Tibial nerve (tissue), 3 donors: ENCODE results near the gene AEBP1.

ENCODE experiments used
- POLR2A ChIP-seq, 2 donors: fragments of 450-650 bp; IDR thresholded peaks; one replicate each; pipeline ENCODE4 v1.6.1; 2017; ENCODE audit warnings: antibody characterized with exemption in 2 of 2, mild to moderate bottlenecking in 2 of 2, moderate library complexity in 2 of 2
- TF ChIP-seq, protein P1 (sequence below), 5 experiments: fragments of 200-600 bp in 3 of 5; fragments of 450-650 bp in 2 of 5; sonication (generic) in 3 of 5; IDR thresholded peaks; one replicate each; pipeline ENCODE4 v1.5.1; 2016 to 2019; ENCODE audit warnings: antibody characterized with exemption in 5 of 5, mild to moderate bottlenecking in 3 of 5, moderate library complexity in 2 of 5

GRCh38 chr7:44150466-44150832 is 46.3 kb downstream of the AEBP1 start:
- TF ChIP-seq, protein P1, sequence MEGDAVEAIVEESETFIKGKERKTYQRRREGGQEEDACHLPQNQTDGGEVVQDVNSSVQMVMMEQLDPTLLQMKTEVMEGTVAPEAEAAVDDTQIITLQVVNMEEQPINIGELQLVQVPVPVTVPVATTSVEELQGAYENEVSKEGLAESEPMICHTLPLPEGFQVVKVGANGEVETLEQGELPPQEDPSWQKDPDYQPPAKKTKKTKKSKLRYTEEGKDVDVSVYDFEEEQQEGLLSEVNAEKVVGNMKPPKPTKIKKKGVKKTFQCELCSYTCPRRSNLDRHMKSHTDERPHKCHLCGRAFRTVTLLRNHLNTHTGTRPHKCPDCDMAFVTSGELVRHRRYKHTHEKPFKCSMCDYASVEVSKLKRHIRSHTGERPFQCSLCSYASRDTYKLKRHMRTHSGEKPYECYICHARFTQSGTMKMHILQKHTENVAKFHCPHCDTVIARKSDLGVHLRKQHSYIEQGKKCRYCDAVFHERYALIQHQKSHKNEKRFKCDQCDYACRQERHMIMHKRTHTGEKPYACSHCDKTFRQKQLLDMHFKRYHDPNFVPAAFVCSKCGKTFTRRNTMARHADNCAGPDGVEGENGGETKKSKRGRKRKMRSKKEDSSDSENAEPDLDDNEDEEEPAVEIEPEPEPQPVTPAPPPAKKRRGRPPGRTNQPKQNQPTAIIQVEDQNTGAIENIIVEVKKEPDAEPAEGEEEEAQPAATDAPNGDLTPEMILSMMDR (IDR thresholded peaks at IDR 0.05) = no peak
- TF ChIP-seq POLR2A (IDR thresholded peaks at IDR 0.05) = no peak
